ENCODE results near the gene FRAT1.

Gene FRAT1

DNA sequence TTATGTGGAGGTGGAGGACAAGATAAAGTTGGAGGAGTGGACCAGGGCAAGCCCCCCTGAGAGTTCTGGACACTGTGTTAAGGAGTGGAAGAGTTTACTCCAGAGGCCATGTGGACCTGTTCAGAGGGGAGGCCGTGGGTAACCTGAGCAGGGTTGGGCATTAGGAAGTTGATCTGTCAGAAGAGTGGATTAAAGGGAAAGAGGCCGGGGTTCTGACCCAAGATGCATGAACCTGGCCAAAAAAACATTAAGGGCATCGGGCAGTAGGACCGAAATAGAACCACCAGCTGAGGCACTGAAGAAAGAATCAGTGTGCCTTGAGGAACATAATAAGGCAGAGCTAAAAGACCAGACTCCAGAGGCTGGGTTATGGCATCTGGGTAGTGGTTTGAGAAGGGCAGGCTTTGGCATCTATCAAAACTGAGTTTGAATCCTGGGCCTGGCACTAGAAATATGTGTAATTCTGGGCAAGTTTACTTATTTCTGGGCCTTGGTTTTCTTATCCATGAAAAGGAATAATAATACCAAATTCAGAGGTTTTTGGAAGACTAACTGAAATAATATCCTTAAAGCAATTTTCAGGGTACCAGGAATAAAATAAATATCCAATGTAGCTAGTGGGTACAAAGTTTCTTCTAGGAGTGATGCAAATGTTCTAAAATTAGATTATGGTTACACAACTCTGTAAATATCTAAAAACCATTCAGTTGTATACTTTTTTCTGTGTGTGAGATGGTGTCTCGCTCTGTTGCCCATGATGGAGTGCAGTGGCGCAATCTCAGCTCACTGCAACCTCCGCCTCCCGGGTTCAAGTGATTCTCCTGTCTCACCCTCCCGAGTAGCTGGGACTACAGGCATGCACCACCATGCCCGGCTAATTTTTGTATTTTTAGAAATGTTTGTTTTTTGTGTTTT lies 10.9 kb upstream of the FRAT1 start:
- no peak for DNase-seq (ENCODE audit: low spot score)

DNA sequence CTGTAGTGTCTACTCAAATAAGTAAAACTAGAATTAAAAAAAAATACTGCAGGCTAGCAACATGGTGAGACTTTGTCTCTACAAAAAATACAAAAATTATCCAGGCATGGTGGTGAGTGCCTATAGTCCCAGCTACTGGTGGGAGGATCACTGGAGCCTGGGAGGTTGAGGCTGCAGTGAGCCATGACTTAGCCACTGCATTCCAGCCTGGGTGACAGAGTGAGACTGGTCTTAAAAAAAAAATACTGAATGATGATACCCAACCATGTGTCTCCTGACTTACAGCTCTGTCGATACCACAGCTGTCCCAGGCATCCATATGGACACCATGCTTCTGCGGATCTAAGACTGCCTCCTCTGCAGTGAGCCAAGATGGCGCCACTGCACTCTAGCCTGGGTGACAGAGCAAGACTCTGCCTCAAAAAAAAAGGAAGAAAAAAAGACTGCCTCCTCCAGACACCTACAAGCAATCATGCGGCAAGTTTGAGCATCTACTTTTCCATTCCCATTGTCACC lies 7.9 kb upstream of the FRAT1 start:
- no peak for DNase-seq (ENCODE audit: low spot score)

DNA sequence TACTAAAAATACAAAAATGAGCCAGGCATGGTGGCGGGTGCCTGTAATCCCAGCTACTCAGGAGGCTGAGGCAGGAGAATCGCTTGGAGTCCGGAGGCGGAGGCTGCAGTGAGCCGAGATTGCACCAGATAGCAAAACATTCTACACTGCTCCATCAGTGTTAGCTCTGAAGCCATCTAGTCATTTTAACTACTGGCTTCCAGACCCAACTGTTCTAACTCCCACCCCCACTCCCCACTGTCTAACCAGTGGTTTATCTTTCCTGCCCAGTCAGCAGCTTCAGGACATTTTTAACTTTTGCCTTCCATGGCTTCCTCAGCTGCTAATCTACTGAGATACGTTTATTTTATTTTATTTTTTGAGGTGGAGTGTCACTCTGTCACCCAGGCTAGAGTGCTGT lies 6.2 kb upstream of the FRAT1 start:
- DNase-seq (ENCODE audit: low spot score), result no peak

DNA sequence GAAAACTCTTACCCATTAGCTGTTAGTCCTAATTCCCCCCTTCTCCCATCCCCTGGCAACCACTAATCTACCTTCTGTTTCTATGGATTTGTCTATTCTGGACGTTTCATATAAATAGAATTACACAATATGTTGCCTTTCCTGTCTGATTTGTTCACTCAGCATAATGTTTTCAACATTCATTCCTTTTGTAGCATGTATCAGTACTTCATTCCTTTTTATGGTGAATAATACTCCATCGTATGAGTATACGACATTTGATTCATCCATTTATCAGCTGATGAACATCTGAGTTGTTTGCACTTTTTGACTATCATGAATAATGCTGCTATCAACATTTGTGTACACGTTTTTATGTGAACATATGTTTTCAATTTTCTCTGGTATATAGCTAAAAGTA lies 4.4 kb upstream of the FRAT1 start:
- no peak for DNase-seq (ENCODE audit: low spot score)

DNA sequence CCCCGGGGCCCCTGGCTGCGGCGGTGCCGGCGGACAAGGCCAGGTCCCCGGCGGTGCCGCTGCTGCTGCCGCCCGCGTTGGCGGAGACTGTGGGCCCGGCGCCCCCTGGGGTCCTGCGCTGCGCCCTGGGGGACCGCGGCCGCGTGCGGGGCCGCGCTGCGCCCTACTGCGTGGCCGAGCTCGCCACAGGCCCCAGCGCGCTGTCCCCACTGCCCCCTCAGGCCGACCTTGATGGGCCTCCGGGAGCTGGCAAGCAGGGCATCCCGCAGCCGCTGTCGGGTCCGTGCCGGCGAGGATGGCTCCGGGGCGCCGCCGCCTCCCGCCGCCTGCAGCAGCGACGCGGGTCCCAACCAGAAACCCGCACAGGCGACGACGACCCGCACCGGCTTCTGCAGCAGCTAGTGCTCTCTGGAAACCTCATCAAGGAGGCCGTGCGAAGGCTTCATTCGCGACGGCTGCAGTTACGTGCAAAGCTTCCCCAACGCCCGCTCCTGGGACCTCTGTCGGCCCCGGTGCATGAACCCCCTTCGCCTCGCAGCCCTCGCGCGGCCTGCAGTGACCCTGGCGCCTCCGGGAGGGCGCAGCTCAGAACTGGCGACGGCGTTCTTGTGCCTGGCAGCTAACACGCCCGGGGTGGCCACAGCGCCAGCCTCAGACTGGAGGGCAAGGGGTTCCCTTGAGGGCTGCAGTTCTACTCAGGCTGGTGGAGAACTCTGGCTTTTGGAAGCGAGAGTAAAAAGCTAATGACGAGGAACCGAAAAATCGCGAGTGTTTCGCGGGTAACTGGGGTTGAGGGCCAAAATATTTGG lies 804 bp downstream of the FRAT1 start:
- DNase-seq (ENCODE audit: low spot score), result peak; percentile 55

DNA sequence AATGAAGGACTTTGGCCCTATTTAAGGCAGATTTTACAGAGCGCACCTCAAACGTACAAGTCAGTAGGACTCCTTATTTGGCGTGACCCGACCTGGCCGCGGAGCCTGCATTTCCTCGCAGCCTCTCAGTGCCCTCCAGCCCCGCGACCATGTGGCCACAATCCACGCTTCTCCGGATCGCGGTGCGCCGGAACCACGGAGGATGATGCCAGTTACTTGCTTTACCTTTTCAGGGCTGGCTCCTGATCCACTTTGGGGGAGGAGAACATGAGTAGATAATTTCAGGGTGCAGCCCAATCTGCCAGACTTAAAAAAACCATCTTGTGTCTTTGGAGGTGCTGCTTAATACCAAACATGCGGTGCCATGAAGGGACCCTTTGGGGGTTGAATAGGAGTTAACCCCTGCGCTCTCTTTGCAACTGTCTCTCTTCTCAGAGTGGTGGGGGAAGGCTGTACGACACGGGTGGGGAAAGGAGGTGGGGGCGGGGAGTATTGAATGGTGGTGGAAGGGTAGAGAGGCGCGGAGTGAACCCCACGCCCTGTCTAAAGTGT lies 1.5 kb downstream of the FRAT1 start:
- no peak for DNase-seq (ENCODE audit: low spot score)

DNA sequence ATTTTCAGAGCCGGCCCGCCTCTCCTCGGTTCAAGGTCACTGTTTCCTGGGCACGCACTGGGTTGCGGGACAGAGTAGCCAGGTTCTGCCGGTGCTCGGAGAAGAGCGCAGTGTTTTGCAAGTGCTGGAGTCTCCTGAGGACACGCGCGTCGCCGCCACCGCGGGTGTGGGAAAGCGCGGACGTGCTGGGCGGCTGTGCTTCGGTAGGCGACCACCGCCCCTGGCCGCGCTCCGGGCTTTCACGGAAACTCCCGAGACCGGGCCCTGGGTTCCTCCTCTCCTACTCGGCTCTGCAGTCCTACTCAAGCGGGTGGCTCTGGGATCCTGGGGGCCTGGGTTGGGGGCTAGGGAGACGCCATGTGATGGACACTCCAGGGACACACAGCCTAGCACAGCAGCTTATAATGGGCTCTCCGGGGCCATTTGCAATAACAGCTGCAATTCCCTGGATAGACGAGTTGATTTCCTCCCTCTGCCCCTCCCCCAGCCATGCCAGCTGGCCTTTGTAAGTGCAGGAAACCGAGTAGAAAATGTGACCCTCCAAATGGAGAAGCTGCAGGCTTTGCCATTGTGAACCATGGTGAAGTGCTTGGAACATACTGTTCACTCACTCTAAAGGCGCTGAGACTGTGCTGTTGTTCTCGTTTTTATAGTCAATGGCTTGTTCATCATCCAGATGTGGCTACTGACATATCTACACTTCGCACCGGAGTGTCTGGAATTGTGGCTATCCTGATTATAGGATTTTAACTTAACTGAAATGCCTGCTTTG lies 2.1 kb downstream of the FRAT1 start:
- DNase-seq (ENCODE audit: low spot score), result no peak

DNA sequence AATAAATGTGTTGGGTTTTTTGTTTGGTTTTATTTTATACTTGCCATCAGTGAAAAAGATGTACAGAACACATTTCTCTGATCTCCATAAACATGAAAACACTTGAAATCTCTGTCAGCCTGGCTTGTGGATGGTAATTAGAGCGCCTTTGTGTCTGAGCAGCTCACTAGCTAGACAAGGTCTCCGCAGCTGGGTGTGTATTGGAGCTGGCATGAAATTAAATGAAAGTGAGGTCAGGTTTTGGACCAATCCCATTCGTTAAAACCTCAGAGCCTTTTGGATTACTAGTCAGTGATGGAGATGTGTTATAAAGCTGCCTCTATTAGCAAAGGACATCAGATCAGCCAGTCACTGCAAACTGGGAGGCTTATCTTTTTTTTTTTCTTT lies 2.7 kb downstream of the FRAT1 start:
- no peak for DNase-seq (ENCODE audit: low spot score)

DNA sequence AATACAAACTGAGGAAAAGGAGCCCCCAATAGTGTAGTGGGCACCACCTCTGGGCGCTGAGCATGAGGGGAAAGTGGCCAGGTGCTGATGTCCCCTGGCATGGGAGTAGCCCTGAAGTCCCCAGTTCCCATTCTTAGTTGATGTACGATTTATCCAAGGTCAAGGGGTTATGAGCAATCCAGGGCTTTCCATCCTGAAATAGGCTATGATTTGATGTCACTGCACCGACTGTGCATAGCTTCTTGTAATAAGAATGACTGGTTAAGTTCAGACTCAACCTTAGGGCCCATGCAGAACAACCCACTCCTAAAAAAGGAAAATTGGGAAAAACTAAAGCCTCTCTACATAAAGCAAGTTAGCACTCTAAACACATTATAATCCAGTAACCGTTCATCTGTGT lies 4.4 kb downstream of the FRAT1 start:
- DNase-seq (ENCODE audit: low spot score), result no peak

DNA sequence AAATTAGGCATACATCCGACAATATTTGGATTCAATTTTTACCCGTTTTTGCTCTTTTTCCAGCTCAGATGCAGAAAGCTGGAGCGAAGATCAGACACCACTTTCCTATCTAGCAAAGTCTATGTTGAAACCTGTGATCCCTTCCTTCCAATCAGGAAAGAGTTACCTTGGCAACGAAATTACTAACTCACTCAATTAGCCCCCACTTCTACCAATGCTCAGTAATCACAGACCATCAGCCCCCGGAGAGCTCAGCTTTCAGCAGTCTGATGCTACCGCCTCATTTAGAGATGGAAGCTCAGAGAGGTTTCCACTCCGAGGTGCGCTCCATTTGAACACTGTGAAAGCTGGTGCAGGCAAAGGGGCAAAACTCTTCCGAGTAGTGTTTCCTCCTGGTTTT lies 6.7 kb downstream of the FRAT1 start:
- no peak for DNase-seq (ENCODE audit: low spot score)

DNA sequence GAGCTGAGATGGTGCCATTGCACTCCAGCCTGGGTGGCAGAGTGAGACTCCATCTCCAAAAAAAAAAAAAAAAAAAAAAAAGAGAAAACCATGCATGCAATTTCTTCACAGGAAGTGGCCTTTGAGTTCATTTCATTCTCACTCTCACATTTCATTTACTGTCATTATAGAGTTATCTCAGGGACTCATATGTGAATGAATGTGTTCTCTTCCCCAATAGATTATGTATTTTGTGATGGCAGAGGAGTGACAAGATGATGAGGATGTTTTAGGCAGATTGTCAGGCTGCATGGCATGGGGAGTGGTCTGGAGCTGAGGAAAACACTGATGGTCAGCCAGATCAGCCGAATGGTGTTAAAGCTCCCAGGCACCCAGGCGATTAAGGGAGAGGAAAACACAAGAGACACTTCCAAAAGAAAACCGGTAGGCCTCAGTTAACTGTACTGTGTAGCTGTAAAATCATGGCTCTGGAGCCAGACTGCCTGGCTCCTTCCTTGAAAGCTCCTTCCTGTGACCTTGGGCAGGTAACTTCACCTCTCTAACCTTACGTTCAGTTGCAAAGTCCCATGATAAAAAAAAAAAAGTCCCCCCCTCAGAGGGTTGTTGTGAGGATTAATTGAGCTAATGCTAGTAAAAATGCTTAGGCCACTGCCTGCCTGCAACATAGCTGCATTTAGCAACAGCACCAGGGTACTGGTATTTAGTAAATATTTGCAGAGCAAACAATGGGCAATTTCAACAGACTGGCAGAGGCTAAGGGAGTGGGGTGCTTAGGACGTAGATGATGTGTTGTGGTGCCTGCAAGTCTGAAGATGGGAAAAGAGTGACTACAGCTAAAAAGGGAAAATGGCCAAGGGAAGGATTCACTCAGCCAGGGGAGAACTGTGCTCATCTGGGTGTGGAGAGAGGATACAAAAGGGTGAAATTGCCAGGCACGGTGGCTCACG lies 8.6 kb downstream of the FRAT1 start:
- no peak for DNase-seq (ENCODE audit: low spot score)

DNA sequence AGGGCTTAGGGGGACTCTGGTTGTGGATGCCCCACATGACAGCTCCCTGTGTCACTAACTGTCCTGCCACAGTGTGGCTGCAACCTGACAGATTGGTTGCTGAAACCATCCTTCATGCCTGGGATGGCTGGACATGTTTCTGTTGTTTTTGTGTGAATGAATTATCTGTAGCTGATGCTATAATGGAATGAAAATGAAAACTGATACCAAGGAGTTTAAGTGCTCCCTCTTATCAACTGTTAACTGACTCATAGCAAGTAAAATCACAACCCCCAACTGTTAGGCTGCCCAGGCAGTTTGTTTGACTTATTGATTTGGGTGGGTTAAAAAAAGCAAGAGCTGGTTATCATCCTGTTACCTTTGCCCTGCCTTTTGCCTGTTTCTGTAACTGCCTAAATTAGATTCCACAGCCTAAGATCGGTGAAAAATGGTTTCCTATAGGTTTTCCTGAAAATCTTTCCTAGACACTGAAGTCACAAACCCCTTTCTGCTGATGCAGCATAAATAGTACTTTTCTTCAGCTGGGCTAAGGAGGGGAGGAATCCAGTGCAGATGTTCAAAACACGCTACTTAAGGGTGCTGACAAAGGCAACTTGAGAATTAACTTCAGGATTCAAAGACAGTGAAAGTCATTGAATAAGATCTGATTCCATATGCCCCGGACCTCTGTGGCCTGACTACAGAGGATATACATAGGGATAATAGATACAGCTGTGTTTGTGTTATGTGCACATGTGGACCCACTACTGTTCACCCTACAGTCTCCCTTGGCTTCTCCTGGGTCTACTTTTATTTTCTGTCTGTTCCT lies 9.8 kb downstream of the FRAT1 start:
- no peak for DNase-seq (ENCODE audit: low spot score)

DNA sequence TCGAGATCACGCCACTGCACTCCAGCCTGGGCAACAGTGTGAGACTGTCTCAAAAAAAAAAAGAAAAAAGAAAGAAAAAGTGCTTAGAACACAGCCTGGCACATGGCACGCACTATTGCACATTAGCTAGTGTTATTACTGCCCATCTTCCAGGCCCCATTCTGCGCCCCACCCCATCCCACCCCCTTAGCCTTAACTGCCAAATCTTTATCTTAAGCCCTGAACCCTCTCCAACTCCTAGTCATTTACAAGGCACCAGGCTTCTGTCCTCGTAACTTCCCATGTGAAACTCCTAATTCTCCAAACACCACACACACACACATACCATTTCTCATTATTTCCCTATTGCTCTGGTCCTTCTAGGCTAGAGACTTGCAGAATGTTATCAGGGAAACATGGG lies 10.7 kb downstream of the FRAT1 start:
- no peak for DNase-seq (ENCODE audit: low spot score)

DNA sequence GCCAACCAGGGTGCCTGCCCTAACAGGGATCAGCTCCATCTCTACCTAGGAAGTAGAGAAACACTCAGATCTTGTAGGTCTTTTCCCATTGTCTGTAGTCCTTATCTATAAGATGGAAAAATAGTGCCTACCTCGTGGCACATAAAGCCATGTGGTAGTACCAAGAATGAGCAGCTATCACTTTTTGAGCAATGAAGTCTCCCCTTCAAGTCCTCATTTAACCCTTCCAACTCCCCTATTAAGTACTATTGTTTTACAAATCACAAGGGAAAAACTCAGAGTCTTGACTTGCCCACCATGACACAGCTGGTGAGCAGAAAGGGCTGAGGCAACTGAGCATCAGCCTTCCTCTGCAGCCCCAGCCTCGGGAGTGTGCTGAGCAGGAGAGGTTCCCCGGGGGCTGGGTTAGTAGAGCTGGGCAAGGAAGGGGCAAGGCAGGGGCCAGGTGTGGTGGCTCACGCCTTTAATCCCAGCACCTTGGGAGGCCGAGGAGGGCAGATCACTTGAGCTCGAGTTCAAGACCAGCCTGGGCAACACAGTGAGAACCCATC lies 12.2 kb downstream of the FRAT1 start:
- no peak for DNase-seq (ENCODE audit: low spot score)

DNA sequence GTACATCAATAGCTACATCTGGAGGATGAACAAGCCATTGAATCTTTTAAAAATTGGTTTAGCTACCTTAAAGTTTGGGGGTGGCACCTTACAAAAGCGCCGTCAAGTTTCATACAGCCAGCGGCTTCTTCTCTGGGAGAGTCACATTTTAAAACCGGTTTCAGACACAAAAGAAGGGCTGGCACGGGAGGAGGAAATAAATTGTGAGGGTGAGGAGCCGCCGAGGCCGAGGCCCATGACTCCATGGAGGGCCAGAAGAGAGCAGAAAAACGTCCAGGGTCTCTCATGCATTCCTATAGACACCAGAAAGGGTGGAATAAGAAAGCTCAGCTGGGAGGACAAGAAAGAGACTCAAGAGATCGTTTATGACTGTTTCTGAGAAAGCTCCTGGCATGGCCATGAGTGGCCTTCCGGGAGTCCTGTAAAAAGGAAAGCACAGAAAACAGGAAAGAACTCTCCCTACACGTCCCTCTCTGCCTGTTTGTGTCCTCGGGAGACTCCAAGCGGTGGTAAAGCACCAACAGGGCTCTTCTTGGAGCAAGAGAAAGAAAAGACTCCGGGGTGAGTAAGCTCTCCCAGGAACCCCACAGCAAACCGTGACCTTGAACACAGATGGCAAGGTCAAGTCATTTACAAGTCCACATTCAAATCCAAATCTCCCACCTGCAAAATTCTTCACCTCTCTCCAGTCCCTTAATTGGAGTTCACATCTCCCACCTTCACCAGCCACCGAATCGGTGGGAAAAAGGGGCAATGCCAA lies 13.7 kb downstream of the FRAT1 start:
- peak; percentile 78 for DNase-seq (ENCODE audit: low spot score)

DNA sequence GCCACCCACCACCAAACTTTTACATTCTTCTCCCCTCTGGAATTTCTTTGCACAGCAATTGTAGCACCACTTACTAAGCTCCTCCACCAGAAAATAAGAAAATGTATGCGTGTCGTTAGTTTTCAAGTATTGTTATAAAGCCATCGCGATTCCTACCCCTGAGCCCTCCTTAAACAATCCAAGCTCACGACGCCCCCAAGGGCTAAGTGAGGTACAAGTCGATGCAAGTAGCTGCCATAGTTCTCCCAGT lies 14.2 kb downstream of the FRAT1 start:
- no peak for DNase-seq (ENCODE audit: low spot score)

DNA sequence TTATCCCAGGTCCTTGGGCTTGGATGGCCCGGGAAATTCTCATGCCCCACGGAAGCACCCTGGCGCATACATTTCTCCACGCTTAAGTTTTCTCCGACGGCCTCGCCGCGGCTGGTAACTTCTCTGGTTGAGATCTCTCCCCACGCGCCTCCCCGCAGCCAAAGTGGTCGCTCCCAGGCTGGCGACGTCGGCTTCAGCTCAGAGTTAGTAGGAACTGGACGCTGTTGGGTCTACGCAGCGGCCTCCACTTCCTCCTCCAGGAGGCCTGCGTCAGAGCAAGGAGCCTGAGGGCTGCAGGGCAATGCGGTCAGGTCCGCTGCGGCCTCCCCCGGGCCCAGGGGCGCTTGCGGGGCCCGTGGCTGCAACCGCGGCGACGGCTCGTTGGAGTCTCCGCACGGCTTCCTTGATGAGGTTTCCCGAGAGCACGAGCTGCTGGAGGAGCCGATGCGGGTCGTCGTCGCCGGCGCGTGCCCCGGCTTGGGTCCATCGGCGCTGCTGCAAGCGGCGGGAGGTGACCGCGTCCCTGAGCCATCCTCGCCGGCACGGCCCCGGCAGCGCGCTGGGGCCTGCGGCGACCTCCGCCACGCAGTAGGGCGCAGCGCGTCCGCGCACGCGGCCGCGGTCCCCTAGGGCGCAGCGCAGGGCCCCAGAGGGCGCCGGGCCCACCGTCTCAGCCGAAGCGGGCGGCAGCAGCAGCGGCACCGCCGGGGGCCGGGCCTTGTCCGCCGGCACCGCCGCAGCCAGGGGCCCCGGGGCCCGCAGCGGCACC lies 14.7 kb downstream of the FRAT1 start:
- peak; percentile 49 for DNase-seq (ENCODE audit: low spot score)

DNA sequence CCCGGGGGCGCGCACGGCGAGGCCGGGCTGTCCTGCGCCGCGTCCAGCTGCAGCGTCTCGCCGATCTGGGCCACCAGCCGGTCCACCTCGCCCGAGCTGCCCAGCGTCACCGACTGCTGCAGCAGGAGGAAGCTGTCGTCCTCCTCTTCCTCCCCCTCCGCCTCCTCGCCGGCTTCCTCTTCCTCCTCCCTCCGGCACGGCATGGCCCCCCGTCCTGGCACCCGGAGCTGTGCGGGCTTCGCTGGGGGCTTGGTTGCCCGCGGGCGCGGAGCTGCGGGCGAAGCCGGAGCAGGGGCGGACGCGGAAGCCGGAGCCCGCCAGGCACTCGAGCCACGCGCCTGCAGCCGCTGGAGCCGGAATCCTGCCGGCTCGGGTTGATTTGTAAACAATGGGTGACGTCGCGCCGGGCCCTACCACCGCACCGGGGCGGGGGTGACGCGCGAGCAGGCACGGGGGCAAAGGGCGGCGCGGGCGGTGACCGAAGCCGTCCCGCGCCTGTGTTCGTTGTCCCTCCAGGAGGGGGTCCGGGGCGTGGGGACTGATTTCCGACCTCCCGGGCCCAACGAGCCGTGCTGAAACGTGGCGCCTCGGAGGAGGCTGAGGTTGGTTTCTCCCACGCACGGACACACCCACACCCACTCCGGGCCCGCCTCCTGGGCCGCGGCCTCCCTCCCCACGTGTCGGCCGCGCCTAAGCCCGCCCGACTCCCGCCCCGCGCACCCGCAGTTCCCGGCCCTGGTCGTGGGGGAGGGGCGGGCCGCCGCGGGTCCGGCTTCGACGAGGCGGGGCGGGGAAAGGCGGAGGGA lies 15.5 kb downstream of the FRAT1 start, which contains the start of gene FRAT2:
Gene FRAT2, minus strand, starts transcription at position 360 of the 806 bp plus-strand sequence. Its CDS starts 157 bp downstream, at position 203.
- DNase-seq (ENCODE audit: low spot score), result peak; percentile 99

Measured in AG20443 (cell line).